GM19455 (cell line): Measurements from ENCODE around the gene FOXB2.
"Not testable (repeated sequence)": the region's sequence is repeated elsewhere in the genome, so short reads cannot be mapped to it uniquely, and the experiment has no call there.

Source experiments
- ATAC-seq: cut with Tn5 transposase; IDR thresholded peaks from one replicate; pipeline ENCODE4 v1.9.1; 2021; ENCODE audit not compliant: unreplicated experiment

The FOXB2 gene

DNA sequence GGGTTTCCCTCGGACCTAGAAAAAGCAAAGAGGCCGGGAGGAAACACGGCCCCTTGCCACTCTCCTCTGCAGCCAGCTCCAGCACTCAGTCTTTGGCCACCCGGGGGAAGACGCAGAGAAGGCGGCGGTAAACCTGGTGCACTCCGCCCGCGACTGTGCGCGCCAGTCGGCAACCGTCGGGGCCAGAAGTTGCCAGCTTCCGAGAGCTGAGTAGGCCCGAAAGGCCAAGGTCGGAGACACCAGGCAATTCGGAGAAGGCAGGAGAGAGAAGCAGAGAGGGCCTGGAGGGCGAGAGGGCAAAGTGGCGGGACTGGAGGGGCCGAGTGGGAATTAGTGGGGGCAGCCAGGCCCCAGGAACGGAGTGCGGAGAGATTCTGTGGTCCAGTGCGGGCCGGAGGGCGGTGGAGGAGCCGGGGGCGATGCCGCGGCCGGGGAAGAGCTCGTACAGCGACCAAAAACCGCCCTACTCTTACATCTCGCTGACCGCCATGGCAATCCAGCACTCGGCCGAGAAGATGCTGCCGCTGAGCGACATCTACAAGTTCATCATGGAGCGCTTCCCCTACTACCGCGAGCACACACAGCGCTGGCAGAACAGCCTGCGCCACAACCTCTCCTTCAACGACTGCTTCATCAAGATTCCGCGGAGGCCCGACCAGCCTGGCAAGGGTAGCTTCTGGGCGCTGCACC, at the start of gene FOXB2:
Gene FOXB2, plus strand, starts transcription at position 420 of the 690 bp plus-strand sequence. Its CDS starts 0 bp downstream, at position 420.
- ATAC-seq, result no peak

DNA sequence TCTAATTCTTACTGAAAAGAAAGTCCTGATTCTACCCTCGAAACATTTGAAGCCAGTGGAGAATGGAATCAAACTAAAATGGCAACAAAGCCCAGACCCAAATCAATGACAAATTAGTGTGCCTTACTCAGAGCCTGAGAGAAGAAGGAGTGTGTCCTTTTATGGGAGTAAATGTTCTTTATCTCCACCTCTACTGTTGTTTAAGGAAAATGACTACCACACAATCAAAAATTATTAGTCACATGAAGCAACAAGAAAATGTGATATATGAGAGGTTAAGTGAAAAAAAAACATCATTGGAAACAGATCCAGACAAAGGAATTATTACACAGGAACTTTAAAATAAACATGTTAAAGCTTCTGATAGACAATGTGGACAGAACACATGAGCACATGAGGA, 49.7 kb upstream of the FOXB2 start:
- ATAC-seq, result no peak

DNA sequence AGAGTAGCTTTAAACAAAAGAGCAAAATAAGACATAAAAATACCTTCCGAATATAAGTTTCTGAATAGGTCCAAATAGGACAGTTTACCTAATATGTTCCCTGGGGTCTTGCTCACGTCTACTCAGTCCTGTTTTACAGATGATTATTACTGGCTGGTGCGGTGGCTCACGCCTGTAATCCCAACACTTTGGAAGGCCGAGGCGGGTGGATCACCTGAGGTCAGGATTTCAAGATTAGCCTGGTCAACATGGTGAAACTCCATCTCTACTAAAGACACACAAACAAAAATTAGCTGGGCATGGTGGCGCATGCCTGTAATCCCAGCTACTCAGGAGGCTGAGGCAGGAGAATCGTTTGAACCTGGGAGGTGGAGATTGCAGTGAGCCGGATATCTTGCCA, 40.6 kb upstream of the FOXB2 start:
- not testable (repeated sequence) for ATAC-seq

DNA sequence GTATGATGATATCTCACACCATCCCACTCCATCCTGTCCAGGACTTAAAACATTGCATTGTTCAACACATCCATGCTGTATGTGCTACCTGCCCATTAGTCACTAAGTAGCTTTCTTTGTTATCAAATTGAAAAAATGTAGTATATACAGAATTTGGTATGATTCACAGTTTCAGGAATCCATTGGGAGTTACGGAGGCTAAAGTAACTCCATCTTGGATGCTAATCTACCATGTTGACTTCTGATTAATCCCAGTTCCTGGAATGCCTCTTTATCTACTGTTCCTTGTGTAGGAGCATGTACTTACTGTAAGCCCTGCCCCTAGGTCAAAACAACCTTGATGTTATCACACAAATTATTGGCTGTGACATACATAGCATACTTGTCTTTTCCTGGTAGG, 38.9 kb upstream of the FOXB2 start:
- no peak for ATAC-seq

DNA sequence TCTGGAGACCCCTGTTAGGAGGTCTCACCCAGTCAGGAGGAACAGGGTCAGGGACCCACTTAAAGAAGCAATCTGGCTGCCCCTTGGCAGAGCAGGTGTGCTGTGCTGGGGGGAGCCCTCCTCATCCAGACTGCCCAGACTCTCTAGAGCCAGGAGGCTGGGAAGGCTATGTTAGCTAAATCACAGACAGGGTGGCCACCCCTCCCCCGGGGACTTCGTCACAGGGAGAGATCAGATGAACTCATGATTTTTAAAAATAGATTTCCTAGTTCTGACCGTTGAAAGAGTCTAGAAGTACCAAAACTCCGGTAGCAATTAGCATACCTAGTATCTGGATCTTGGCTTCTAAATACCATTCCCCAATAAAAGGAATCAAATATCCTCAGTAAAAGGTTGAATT, 35.0 kb upstream of the FOXB2 start:
- ATAC-seq, result no peak

DNA sequence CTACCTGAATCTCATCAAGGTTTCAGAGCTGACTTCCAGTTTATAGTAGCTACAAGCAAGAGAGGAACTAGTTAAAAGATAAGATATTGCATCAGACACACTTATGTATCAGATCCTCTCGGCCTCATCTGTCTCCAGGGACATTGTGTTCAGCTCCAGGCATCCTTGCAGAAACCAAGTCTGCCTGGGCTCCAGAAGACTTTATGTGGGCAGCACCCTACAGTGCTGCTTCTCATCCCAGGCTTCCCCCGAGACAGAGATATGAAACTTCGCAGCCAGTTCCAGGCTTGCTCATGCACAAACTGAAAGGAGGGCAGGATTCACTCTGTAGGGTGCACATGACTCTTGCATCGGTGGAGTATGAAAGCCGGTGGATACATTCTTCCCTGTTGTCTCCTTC, 33.9 kb upstream of the FOXB2 start:
- ATAC-seq, result no peak

DNA sequence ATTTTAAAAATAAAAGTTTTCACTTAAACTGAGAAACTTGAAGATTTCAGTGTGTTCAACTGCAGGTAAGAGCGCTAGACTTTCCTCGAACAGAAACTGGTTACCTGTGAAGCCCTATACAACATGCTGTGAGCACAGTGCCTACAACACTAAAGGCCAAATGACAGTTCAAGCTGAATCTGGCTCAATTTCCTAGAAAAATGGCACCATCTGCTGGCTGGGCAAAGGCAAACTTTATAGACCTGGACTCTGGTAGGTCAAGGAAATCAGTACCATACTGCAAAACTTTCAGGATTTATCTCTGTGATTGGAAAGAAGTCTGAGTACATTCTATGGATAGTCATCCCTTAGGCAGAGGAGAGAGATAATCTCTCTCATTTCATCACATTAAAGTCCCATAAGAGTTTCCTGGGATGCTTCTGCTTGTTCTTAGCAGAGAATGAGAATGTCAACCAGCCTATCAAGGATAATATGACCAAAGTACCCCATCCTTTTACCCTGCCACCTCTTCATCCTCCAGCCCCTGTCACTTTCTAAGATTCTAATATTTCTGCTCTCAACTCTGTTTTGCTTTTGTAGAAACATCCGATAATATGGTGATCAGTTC, 31.8 kb upstream of the FOXB2 start:
- no peak for ATAC-seq

DNA sequence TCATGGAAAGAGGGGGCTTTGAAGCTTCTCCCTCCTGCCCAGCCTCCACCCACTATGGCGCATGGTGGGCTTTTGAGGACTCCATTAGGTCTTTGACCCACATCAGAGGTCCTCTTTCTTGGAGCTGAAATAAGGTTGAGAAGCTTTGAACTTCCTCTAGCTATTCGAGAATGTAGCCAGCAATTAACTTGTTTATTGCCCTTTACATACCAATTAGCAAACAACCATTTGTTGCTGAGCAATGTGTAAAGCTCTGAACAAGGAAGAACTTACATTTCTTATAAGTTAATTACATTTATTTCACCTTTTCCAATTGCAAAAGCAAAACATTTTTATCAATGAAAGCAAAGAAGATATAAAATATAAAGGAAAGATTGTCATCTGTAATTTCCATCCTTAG, 30.5 kb upstream of the FOXB2 start:
- no peak for ATAC-seq

DNA sequence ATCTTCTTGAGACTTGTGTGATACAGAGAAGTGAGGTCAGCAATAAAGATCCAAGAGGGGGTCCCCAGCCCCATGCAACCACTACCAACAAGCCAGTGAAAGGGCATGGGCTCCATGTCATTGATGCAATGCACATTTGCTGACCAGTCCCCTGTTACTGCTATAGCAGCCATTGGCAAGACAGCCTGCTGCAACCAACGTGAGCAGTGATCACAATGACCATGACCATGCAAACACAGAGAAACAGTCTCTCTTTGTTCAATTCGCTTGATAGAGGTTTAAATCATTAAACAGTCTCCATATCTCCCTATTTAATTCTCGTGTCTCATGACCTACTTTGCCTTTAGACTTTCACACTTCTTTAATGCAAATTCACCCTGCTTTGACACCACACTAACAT, 30.0 kb upstream of the FOXB2 start:
- ATAC-seq, result no peak

DNA sequence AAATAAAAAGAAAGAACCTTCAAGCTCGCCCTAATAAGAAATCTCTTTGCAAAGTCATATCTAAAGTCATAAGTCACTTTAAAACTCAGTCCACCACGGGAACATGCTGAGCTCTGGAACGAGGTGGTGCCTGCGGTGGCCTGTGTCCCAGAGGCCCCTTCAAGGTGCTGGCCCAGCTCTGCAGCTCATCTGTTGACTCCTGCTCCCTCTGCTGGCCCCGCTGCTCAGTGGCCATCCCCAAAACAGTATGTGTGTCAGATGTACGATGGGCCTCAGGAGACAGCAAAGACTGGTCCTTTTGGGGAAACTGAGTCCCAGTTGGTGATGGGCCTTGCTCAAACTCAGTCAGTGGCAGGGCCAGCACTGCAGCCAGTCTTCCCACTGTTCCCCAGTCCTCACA, 22.8 kb upstream of the FOXB2 start:
- ATAC-seq, result no peak

DNA sequence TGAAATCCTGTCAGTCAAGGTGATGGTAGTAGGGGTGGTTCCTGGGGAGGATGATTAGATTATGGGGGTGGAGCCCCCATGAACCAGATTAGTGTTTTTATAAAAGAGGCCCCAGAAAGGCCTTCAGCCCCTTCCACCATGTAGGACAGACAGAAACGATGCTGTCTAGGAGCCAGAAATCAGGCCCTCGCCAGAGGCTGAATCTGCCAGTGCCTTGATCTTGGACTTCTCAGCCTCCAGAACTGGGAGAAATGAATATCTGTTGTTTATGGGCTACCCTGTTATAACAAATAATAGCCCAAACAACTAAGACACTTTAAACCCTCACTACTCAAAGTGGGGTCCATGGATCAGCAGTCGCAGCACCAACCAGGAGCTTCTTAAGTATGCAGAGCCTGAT, 20.2 kb upstream of the FOXB2 start:
- ATAC-seq, result no peak

DNA sequence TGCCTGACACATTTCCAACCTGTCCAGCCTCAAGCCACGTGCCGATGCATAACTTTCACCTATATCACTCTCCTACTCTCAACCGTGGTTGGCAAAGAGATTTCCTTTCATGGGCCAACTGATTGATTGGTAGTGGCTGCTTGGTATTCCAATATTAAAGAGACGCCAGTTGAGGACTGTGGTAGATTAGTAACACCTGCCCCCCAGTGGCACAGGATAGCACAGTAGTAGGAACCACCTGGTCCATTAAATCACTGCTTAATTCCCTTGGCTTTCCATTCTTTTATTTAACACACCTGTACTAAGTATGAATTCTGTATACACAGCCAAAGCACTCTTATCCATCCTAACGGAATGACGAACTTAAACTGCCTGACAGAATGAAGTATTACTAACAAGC, 19.1 kb upstream of the FOXB2 start:
- ATAC-seq, result no peak

DNA sequence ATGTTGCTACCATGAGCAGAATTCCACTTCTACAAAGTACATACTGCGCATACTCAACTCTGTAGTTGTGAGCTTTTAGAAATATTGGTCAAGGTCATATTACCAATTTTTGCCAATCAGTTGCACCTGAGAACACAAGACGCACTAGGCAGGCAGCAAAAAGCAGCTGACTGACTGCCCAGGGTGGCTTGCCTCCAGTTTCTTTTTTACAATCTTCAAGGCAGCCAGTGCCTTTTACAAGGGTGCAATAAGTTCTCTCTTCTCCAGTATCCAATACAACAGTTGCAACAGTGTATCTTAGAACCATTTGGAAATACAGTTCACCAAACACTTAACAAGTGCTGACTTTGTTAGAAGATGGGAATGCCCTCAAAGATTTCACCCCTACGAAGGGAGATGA, 16.1 kb upstream of the FOXB2 start:
- no peak for ATAC-seq

DNA sequence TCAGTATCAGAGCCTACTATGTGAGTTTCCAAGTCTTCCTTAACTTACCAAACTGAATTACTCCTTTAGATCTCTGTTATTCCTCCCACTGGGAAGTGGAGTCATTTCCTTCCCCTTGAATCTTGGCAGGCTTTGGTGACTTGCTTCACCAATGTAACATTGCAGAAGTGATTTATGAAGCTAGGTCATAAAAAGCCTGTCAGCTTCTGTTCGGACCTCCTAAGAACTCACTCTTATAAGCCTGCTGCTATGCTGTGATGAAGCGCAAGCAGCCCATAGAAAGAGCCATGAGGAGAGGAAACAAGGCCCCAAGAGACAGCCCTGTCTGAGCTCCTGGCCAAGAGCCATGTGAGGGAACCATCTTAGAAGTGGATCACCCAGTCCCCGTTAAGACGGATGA, 14.2 kb upstream of the FOXB2 start:
- no peak for ATAC-seq

DNA sequence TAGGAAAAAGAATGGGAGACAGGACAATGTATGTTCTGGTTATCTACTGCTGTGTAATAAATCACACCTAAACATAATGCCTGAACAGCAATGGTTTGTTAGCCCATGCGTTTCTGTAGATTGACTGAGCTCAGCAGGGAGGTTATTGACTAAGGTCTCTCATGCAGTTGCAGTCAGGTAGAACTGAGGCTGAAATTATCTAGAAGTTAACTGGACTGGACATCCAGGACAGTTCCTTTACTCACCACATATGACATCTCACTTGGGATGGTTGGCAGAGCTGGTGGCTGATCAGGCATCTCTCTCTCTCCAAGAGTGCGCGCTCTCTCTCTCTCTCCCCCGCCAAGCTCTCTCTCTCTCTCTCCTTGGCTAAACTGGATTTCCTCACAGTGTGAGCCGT, 8.9 kb upstream of the FOXB2 start:
- no peak for ATAC-seq

DNA sequence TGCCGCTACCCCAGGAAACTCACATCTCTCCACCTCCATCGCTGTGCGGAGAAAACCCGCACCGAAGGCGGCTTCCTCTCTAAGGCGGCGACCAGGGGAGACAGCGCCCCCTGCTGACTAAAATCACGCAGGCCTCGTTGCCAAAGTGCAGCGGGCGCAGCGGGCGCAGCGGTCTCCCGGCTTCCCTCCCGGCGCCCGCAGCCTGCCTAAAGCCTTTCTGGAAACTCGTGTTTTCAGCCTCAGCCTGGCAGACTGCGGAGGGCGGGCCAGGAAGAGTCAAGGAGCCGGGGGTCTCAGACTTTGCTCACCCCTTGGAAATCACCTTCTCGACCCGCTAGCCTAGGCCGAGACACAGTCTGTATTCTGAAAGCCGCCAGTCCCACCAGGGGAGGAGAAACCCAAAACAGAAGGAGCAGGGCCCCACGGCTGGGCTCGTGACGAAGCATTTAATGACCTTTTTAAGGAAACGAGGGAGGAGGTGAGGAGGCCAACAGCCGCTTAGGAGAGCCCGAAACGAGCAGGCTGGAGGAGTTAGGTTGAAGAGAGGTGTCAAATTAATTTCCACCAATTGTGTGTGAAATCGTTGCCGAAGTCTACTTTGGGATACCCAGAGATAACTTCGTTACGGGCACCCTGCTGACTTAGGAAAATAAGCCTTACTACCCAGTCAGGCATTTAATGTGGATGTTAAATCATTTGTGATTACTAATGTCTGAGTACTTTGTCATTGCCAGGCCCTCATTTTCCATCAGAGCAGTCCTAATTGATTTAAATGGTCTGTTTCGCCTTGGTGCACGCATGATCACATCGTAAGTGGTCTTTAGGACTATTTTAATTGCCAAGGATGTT, 7.3 kb upstream of the FOXB2 start:
- peak; percentile 85 for ATAC-seq

DNA sequence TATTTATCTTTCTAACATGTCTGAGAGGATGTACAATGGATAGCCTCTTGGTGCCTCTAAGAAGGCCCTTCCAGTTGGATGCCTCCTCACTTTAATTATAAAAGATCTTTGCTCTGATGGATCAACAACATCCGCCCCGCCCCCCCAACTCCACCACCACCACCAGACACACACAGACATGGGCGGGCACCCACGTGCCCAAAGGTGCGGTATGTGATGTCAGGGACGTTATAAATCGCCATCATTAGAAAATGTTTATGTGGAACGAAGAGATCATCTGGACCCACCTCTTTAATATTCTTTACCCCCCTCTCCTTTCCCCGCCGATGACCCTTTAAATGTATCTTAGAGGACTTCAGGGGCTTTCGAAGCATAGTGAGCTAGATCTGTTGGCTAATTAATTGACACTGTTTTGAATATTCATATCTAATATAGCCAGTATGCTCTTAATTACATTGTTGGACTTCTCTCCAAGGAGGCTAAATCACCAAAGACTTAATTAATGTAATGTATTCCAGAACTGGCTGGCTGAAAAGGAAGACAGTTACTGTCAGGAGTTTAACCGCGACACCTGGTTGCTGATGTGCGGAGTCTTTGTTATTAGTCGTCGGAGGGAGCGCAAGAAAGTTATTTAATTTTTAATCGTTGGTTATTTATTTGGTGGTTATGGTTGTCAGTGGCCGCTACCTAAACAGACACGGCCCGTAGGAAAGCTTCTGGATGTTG, 6.1 kb upstream of the FOXB2 start:
- no peak for ATAC-seq

DNA sequence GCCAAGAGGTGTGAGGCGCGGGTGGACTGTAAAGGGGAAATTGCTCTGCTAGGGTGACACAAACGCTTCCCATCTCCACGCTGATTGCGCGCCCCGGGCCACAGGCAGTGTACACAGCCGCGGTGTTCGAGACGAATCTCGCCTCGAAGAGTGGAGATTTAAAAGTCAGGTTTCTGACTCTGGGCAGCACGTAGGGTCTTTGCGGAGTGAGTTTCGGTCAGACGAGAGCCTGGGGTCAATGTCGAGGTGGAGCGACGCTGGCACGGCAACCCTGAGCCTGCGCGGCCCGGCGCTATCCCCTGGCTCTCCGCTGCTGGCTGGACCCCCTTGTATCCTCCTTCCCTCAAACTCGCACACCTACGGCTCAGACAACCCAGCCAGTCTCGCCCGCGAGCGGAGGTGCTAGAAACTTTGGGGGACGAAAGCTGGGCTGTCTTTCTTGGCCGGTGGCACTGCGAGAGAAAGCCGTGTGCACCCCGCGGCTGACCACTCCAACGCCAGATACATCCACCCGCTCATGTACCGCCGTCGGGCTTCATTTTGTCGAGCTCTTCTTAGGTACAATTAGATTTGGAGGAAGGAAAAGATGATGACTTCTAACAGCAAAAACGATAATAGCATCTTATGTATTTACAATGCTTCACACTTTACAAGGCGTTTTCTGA, 5.4 kb upstream of the FOXB2 start:
- no peak for ATAC-seq

DNA sequence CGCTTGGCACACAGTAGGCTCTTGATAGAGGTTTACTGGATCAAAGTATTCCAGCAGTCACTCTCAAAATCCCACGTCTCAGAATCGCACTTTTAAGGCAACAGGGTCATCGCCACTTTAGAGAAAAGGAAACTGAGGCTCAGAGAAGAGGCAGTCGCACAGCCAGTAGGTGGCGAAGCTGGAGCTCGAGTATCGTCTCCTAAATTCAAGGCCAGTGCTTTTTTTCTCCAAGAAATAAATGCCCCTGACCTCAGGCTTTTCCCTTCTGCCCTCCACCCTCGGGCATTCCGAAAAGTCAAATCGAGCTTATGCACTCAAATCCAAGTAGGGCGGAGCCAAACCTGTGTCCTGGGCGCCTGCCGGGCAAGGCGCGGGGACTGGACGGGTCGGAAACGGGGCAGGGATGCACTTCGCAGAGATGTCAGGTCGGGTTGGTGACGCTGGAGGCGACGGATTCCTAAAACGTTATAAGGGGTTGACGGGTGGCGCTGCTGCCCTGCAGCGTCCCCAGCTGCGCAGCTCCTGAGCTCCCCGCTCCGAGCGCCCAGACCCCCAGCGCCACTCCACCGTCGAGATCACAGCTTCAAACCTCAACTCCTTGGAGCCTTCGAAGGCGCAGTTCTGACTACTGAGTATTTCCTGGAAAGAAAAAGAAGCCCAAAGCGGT, 4.7 kb upstream of the FOXB2 start:
- ATAC-seq, result no peak

DNA sequence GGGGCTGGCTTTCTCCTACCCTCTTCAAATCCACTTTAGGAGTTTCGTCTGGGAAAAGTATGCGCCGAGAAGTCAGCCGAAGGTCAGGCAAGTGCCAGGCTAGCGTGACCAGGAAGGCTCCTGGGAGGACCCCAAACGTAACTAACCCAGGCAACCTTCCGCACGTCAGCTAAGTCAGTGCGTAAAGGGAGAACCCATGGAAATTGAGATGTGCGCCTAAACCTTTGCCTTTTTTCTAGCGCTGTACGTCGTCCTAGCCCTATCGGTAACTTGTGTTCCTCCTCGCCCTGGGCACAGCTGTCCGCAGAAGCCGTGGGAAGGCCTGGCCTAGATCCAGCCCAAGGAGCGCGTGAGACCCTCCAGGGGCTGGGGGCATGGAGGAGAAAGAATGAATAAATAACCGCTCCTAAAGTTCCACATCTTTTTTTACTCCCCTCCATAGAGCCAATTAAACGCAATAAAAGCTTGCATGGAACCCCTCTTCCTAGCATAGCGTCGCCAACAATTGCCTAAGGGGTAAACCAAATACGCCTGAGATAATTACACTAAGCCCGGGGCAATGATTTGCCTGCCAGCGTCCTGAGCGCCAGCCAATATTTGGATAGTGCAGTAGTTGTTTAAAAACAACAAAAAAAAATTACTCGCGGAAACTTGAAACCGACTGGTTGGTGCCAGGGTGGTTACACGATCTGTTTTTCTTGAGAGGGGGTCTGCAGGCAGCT, 4.0 kb upstream of the FOXB2 start:
- no peak for ATAC-seq
